ENCODE data around the gene PMEPA1. TPM values are rescaled to one million over a fixed set of nuclear protein-coding genes. Genes with fewer than 3 reads are reported as not detected.

The PMEPA1 gene
- total RNA-seq, 4 donors from 2014 or later: 10.4 to 37.8 (median 17.4) TPM

GRCh38 chr20:57654363-57654997 is 55.3 kb downstream of the PMEPA1 start:
- no peaks in the 10 kb centered on the region for H3K9me3 ChIP-seq
- no peaks in the 10 kb centered on the region for H3K27me3 ChIP-seq
- TF ChIP-seq CTCF (IDR thresholded peaks at IDR 0.05) (peak; percentile 89 to 95 (median 94)), POLR2AphosphoS5 (IDR thresholded peaks at IDR 0.05) (no peak)
- peak; percentile 89 for DNase-seq (ENCODE audit: extremely low spot score)
- H3K4me1 ChIP-seq: peaks cover 7 to 29% (median 22%) of the 10 kb centered on the region in 4 donors
- H3K27ac ChIP-seq (replicated peaks in 1 of 4): no peak overlapping the region
- no peak overlapping the region for H3K4me3 ChIP-seq
- WGBS: 52% methylated on average over 10 of the region's 12 CpGs
- H3K36me3 ChIP-seq: peaks cover 10 to 74% (median 51%) of the 10 kb centered on the region in 4 donors
- intact Hi-C loops (cut with DNase I): loop anchor here (1.0 to 10.0 kb wide), 4 partner anchors 300 to 555 kb away; no protein-coding TSS in a partner anchor

- Histone ChIP-seq H3K36me3 (peaks cover 10 to 69% (median 48%) of the 10 kb centered on the region in 4 donors), H3K9me3 (no peaks in the 10 kb centered on the region), H3K4me1 (peaks cover 7 to 27% (median 22%) of the 10 kb centered on the region in 4 donors), H3K27me3 (no peaks in the 10 kb centered on the region), H3K27ac (replicated peaks in 1 of 4) (no peak overlapping the region), H3K4me3 (no peak overlapping the region)
- TF ChIP-seq EP300 (IDR thresholded peaks at IDR 0.05): no peak
- no peak for TF ChIP-seq CTCF (IDR thresholded peaks at IDR 0.05)
- TF ChIP-seq POLR2AphosphoS5 (IDR thresholded peaks at IDR 0.05): no peak
- no peak for TF ChIP-seq POLR2A (IDR thresholded peaks at IDR 0.05; ENCODE audit: low read depth)
- 45% methylated on average over 5 of the region's 5 CpGs for WGBS
- no peak for DNase-seq (ENCODE audit: extremely low spot score)
- intact Hi-C loops (cut with DNase I): loop anchor here (1.0 to 10.0 kb wide), 4 partner anchors 301 to 555 kb away; no protein-coding TSS in a partner anchor
Observed at GRCh38 chr20:57653910-57654309, 55.9 kb downstream of the PMEPA1 start.

DNA sequence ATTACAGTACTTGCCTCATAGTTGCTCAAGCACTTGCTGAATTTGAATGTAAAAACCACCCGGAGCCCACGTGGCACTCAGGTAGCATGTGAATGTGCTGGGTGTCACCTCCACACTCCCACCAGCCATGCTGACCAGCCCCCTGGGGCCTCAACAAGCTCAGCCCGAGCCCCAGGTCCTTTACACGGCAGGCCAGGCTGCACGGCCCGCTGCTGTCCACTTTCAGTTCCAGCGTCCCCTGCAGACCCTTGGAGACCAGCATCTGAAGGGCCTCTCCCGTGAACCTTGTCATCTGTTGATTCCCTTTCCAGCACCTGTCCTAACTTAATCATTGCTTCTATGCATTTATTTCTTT is 56.3 kb downstream of the PMEPA1 start:
- peaks cover 7 to 24% (median 21%) of the 10 kb centered on the region in 4 donors for H3K4me1 ChIP-seq
- intact Hi-C loops (cut with DNase I): loop anchor here (10.0 kb wide), 1 partner anchor 301 kb away; no protein-coding TSS in a partner anchor
- peak; percentile 55 for DNase-seq (ENCODE audit: extremely low spot score)
- H3K36me3 ChIP-seq: peaks cover 10 to 66% (median 44%) of the 10 kb centered on the region in 4 donors
- H3K9me3 ChIP-seq: no peaks in the 10 kb centered on the region
- no peaks in the 10 kb centered on the region for H3K27me3 ChIP-seq
- no peak overlapping the region for H3K27ac ChIP-seq (replicated peaks in 1 of 4)
- TF ChIP-seq EP300 (IDR thresholded peaks at IDR 0.05) (no peak), CTCF (IDR thresholded peaks at IDR 0.05) (no peak), POLR2A (IDR thresholded peaks at IDR 0.05; ENCODE audit: low read depth) (no peak), POLR2AphosphoS5 (IDR thresholded peaks at IDR 0.05) (no peak)
- no peak overlapping the region for H3K4me3 ChIP-seq
- 75% methylated on average over 4 of the region's 8 CpGs for WGBS

GRCh38 chr20:57652606-57653545 is 56.9 kb downstream of the PMEPA1 start:
- peak; percentile 70 for DNase-seq (ENCODE audit: extremely low spot score)
- H3K4me1 ChIP-seq: peaks cover 5 to 18% (median 16%) of the 10 kb centered on the region in 4 donors
- no peak overlapping the region for H3K4me3 ChIP-seq
- TF ChIP-seq POLR2AphosphoS5 (IDR thresholded peaks at IDR 0.05) (no peak), CTCF (IDR thresholded peaks at IDR 0.05) (no peak), POLR2A (IDR thresholded peaks at IDR 0.05; ENCODE audit: low read depth) (no peak), EP300 (IDR thresholded peaks at IDR 0.05) (no peak)
- peaks cover 10 to 59% (median 38%) of the 10 kb centered on the region in 4 donors for H3K36me3 ChIP-seq
- no peak overlapping the region for H3K27ac ChIP-seq (replicated peaks in 1 of 4)
- H3K9me3 ChIP-seq: no peaks in the 10 kb centered on the region
- intact Hi-C loops (cut with DNase I): loop anchor here (10.0 kb wide), 1 partner anchor 302 kb away; no protein-coding TSS in a partner anchor
- H3K27me3 ChIP-seq: no peaks in the 10 kb centered on the region
- 92% methylated on average over 27 of the region's 28 CpGs for WGBS
